GM21526 (cell line): ENCODE measurements around the gene IPO13.
A peak's percentile ranks its signal among the peaks of the same experiment; 100 is the strongest.

ENCODE experiments used
- ATAC-seq: cut with Tn5 transposase; IDR thresholded peaks from one replicate; pipeline ENCODE4 v1.9.1; 2021; ENCODE audit warnings: moderate library complexity; ENCODE audit not compliant: unreplicated experiment, low FRiP score

IPO13 gene

DNA sequence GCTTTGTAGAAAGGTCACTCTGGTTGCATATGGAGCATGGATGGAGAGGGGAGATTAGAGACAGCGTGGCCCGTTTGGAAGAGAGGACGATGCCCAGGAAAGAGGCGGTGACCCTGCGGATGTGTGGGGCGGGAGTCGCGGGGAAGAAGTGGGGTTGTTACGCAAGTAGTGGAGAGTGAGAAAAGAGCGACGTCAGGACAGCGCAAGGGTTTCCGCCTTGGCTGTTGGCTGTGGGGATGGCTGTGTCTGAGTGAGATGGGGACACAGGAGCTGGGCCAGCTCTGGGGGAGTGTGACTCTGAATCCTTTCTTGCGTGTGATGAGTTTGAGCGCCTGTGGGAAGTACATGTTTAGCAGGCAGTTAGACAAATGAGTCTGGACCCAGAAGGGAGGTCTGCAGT lies 36.1 kb downstream of the IPO13 start:
- no peak for ATAC-seq

DNA sequence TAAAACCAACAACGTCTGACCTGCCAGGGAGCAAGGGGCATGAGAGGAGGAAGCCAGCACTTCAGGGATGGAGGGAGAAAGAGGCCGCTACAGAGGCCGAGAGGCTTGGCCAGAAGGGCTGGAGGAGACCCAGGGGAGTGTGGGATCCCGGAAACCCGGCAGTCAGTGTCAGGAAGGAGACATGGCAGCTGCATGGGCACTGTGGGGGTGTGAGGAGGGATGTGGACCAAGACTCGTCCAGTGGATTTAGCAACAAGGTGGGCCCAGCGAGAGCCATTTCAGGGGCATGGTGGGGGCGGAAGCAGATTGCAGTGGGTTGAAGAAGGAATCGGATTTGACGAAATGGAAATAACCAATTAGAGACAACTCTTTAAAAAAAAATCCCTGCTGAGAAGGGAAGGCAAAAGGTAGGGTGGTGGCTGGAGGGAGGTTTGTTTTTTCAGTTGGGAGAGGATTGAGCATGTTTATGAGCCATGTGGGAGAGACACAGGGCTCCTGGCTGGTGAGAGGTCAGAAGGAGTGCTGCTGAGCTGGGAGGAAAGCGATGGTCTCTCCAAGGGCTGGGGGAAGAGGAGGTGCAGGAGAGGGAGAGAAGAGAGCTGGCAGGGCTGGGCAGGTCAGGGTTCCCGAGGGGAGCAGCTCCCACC lies 36.6 kb downstream of the IPO13 start:
- no peak for ATAC-seq

- ATAC-seq: no peak
Observed at GRCh38 chr1:43984855-43985254, 38.1 kb downstream of the IPO13 start.

DNA sequence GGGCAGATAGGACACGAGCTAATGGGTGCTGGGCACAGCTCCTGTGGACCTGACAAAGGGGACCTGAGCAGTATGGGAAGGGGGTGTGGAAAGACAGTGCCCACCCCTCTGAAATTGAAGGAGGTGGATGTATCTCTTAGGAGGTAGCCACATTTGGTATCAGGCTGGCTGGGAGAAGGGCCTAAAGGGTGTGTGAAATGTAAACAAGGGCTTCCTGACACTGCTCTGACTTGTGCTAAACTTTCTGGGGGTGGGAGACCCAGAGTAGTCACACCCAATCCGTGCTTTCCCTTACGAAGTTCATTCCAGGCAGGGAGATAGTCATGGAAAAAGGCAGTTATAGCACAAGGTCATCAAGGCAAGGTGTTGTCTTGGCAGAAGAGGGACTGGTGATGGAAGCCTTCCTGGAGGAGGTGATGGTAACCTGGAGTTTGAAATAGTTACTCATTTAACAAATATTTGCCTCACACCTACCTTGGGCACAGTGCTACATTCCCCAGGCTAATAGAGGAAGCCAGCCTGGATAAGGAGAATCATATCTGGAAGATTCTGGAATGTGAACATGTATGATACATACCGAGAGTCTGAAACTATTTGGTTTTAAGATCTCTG lies 39.3 kb downstream of the IPO13 start:
- no peak for ATAC-seq

DNA sequence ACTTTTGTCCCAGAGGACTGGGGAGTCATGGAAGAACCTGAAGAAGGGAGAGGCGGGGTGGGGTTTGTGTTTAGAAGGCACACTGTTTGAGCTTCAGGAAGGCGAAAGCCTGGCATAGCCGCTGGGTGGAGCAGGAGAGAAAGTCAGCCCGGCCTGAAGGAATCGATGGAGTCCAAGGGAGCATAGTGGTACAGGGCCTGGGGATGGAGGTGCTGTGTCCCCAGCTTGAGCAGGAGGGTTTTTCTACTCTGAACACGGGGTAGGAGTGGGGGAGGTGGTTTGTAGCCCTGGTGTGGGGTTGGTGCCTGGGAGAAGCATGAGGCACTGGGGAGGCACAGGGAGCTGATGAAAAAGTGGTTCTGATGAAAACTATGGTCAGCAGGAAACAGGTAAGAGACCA lies 40.0 kb downstream of the IPO13 start:
- no peak for ATAC-seq

GRCh38 chr1:43987159-43987902 lies 40.6 kb downstream of the IPO13 start:
- ATAC-seq: no peak

GRCh38 chr1:43990271-43991199 lies 43.8 kb downstream of the IPO13 start:
- no peak for ATAC-seq

DNA sequence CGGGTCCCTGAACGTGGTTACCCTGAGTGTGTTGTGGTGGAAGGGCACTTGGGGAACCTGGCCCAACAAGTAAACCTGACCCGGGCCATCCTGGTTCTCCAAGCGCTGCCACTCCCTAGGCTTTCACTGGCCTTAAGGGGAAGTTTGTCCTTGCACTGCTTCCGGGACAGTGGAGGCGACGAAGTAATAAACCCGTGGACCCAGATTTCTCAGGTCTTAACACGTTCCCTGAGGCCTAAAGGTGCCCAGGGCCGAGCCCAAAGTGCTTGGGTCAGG lies 44.4 kb downstream of the IPO13 start:
- peak; percentile 6 for ATAC-seq

DNA sequence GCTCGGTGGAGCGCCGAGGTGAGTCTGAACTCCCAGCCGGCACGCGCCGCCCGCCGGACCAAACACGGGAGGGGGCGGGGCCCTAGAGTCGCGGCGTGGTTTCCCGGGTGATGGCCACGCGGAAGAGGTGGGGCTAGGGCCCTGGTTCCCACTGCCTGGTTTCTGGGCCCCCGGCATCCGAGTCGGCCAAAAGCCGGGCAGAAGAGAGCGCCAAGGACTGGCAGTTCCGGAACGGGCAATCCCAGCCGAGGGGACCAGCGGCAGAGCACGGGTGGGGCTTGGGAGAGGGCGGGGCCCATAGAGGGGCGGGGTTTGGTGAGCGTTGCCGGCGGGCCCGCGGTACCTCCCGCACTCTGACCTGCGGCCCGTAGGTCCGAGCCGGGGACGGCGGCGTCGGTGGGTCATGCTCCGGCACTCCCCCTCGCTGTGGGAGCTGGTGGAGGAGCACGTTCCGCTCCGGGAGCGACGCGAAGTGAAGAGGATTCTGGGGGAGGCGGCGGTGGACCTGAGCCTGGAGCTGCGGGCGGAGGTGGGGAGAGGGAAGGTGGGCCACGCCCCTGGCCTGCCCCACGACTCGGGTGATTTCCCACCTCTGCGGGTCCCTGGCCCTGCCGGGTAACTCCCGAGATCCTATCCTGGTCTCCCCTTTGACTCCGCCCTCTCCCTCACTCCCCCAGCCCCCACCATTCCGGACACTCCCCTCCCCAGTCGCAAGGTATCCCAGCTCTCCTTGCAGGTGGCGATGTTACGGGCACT lies 44.9 kb downstream of the IPO13 start, which contains the start of gene CCDC24:
Gene CCDC24 (plus strand): TSS at position 124 of the 756 bp plus-strand sequence. CDS start 280 bp downstream, at position 404.
- ATAC-seq: peak; percentile 60

DNA sequence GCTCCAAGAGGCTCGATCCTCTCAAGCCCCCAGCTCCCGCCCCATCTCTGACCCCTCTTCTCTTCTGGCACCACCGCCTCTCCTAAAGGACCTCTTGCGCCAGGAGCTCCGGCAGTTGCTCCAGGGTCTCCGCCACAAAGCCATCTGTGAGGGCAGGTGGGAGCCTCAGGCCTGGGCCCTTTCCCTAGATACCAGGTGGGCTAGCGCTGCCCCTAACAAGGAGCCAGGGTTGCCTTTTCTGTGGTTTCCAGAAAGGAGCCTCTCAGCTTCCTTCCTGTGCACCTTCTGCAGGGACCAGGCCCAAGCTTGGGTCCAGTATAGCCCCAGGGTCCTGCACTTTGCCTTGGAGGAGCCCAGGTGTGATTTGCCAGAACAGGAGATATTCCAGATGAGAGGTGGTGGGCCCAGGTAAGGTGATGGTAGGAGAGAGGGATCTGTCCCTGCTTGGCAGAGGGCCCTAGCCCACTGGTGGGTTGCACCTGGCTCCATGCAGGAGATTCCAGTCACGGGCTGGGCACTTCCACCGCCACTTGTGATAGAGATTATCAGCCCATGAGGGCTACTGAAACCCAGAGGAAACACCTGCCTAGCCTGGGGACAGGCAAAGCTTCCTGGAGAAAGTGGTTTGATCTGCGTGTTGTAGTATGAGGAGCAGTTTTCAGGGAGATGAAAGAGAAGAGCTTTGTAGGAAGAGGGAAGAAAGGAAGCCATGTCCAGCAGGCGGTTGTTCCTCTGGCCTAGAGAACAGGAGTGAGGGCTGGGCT lies 45.7 kb downstream of the IPO13 start:
- no peak for ATAC-seq

DNA sequence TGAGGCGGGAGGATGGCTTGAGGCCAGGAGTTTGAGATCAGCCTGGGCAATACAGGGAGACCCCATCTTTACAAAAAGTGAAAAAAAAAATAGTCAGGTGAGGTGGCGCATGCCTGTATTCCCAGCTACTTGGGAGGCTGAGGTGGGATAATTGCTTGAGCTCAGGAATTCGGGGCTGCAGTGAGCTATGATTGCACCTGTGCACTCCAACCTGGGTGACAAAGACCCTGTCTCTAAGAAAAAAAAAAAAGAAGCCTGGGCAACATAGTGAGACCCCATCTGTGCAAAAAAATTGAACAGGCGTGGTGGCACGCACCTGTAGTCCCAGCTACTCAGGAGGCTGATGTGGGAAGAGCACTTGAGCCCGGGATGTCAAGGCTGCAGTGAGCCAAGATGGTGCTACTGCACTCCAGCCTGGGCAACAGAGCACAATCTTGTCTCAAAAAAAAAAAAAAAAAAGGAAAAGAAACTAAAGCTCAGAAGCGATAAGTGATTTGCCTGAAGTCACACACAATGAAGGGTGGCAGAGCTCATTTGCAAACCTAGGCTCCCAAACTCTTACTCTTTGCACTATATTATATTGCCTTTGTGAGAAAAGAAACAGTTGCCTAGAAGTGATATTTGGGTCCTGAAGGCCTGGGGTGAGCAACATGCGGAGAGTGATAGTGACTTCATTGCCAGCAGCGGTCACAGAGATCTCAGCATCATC lies 46.6 kb downstream of the IPO13 start:
- no peak for ATAC-seq

GRCh38 chr1:43994071-43994470 lies 47.3 kb downstream of the IPO13 start:
- ATAC-seq: no peak

GRCh38 chr1:43994794-43995790 lies 48.3 kb downstream of the IPO13 start:
- ATAC-seq: no peak

- ATAC-seq: no peak
Observed at GRCh38 chr1:43995984-43996732, 49.4 kb downstream of the IPO13 start.

DNA sequence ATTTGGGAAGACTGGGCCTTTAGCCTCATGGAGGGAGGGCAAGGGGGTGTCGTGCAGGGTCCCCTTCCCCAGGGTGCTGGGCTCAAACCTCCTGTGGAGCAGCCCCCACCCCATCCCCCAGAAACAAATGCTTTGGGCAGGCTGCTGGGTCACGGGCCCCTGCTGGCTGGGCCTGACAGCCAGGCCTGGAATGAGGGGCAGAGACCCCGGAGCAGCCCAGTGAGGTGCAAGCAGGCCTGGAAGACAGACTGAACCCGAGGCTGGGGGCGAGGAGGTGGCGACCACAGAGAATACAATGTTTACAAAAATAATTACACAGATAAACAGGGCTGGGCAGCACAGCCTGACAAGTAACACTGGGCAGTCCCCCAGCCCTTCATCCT lies 50.0 kb downstream of the IPO13 start:
- no peak for ATAC-seq

GRCh38 chr1:43997295-43997999 lies 50.7 kb downstream of the IPO13 start:
- no peak for ATAC-seq
